Measurements from ENCODE around the gene SLF1. TPM values are rescaled to one million over a fixed set of nuclear protein-coding genes. Genes with fewer than 3 reads are reported as not detected.

SLF1 gene
- total and polyA plus RNA-seq, 2 of the 8 experiments (the other 6 are each of a cell fraction or from before 2014, with no cell fraction given) = 4.8 to 15.7 TPM

DNA sequence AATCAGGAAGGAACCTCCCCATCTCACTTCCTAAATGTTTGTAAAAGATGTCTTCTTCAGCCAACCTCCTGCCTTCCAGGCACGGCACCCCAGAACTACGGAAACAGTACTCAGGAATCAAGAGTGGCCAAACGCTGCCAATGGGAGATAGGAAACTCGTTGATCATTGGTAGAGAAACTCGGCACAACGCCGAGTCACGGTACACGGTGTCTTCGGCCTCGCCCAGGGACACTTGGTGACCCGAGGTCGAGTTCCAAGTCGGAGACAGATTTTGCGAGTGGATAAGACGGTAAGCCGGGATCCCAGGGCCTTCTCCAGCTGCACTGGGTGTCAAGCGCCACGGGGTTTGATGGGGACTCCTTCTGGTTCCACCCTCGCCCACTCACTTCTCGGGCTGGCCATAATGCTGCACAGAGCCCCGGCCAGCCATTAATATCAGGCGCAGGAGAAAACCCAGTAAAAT, 408 bp upstream of the SLF1 start (continued):
- TF ChIP-seq EZH2 (IDR thresholded peaks at IDR 0.05; ENCODE audit: low read depth, low read length, severe bottlenecking) (no peak), TAF1 (IDR thresholded peaks at IDR 0.05; ENCODE audit: low read depth, low read length) (no peak)
